DMS153 treated with DMSO at 0.1 percent for 48 hours (cell line): ENCODE measurements around the gene OVAAL.

Experiments
- DNase-seq: peaks from one replicate; lab custom pipeline; 2025; ENCODE audit not compliant: unreplicated experiment; lab: John Stamatoyannopoulos, UW

Gene OVAAL

GRCh38 chr1:180603223-180603849 lies 44.6 kb downstream of the OVAAL start:
- no peak for DNase-seq

GRCh38 chr1:180603850-180604226 lies 45.1 kb downstream of the OVAAL start:
- no peak for DNase-seq

- DNase-seq: no peak
Observed at GRCh38 chr1:180606155-180606554, 47.4 kb downstream of the OVAAL start.

- no peak for DNase-seq
Observed at GRCh38 chr1:180609643-180610555, 51.1 kb downstream of the OVAAL start.

GRCh38 chr1:180610556-180611015 lies 51.8 kb downstream of the OVAAL start:
- no peak for DNase-seq

GRCh38 chr1:180611016-180611930 lies 52.5 kb downstream of the OVAAL start:
- DNase-seq: peak; percentile 32

- no peak for DNase-seq
Observed at GRCh38 chr1:180612632-180613031, 53.9 kb downstream of the OVAAL start.

- no peak for DNase-seq
Observed at GRCh38 chr1:180614730-180615129, 56.0 kb downstream of the OVAAL start.

GRCh38 chr1:180615493-180616290 lies 56.9 kb downstream of the OVAAL start:
- no peak for DNase-seq
